GM19099 (cell line): ENCODE results near the gene ADH7.

ENCODE experiments used
- POLR2A ChIP-seq: IDR thresholded peaks from 3 replicates; pipeline ENCODE4 v1.6.1; 2011; ENCODE audit warnings: low read depth; ENCODE audit not compliant: insufficient read length; ENCODE audit errors: extremely low read depth

ADH7 gene

GRCh38 chr4:99400831-99401230, 34.3 kb downstream of the ADH7 start:
- no peak for TF ChIP-seq POLR2A

GRCh38 chr4:99399017-99399416, 36.1 kb downstream of the ADH7 start:
- no peak for TF ChIP-seq POLR2A

GRCh38 chr4:99395595-99396364, 39.4 kb downstream of the ADH7 start:
- TF ChIP-seq POLR2A = no peak

GRCh38 chr4:99394896-99395295, 40.2 kb downstream of the ADH7 start:
- TF ChIP-seq POLR2A = no peak

GRCh38 chr4:99390055-99390454, 45.1 kb downstream of the ADH7 start:
- TF ChIP-seq POLR2A = no peak

GRCh38 chr4:99389606-99390005, 45.5 kb downstream of the ADH7 start:
- no peak for TF ChIP-seq POLR2A

- TF ChIP-seq POLR2A = no peak
Observed at GRCh38 chr4:99383833-99384392, 51.2 kb downstream of the ADH7 start.

- TF ChIP-seq POLR2A = no peak
Observed at GRCh38 chr4:99383399-99383798, 51.7 kb downstream of the ADH7 start.

- no peak for TF ChIP-seq POLR2A
Observed at GRCh38 chr4:99382745-99383360, 52.3 kb downstream of the ADH7 start.

GRCh38 chr4:99381588-99382175, 53.5 kb downstream of the ADH7 start:
- TF ChIP-seq POLR2A = no peak

- no peak for TF ChIP-seq POLR2A
Observed at GRCh38 chr4:99379571-99379970, 55.6 kb downstream of the ADH7 start.

- no peak for TF ChIP-seq POLR2A
Observed at GRCh38 chr4:99378876-99379275, 56.3 kb downstream of the ADH7 start.

- no peak for TF ChIP-seq POLR2A
Observed at GRCh38 chr4:99366491-99366890, 68.7 kb downstream of the ADH7 start.

- TF ChIP-seq POLR2A = no peak
Observed at GRCh38 chr4:99362768-99363167, 72.4 kb downstream of the ADH7 start.
